Measurements from ENCODE around the gene LBX2.
A peak's percentile ranks its signal among the peaks of the same experiment; 100 is the strongest.

The LBX2 gene

DNA sequence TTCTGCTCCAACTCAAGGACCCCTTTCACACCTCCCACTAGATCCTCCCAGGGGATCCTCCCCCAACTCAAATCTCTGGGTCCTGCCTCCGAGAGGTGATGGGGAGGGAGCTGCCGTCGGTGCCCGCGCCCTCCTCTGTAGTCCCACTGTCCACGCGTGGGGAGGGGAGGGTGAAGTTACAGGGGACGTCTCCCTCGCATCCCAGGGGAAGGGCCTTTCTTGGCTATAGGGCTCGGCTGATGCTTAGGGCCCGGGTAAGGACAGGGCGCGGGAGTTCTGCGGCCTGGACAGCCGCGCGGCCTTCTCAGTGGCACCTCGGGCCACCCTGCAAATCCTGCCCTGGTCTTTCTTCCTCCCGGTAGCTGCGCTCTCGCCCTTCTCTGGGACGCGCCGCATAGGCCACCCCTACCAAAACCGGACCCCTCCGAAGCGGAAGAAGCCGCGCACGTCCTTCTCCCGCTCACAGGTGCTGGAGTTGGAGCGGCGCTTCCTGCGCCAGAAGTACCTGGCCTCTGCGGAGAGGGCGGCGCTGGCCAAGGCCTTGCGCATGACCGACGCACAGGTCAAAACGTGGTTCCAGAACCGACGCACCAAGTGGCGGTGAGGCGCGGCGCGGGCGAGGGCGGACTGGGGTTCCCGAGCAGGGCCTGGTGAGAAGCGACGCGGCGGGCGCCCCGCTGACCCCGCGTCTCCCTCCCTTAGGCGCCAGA is 16.0 kb upstream of the LBX2 start:
- H3K4me1 Mint-ChIP-seq (ENCODE audit: low read depth), result peaks cover 25% of the 10 kb centered on the region
- no peak overlapping the region for H3K27ac Mint-ChIP-seq
- H3K4me3 Mint-ChIP-seq, result peak overlapping the region; percentile 56
- peaks cover 82% of the 10 kb centered on the region for H3K27me3 Mint-ChIP-seq
- no peaks in the 10 kb centered on the region for H3K9me3 Mint-ChIP-seq
- H3K36me3 Mint-ChIP-seq (ENCODE audit: low read depth), result no peaks in the 10 kb centered on the region

DNA sequence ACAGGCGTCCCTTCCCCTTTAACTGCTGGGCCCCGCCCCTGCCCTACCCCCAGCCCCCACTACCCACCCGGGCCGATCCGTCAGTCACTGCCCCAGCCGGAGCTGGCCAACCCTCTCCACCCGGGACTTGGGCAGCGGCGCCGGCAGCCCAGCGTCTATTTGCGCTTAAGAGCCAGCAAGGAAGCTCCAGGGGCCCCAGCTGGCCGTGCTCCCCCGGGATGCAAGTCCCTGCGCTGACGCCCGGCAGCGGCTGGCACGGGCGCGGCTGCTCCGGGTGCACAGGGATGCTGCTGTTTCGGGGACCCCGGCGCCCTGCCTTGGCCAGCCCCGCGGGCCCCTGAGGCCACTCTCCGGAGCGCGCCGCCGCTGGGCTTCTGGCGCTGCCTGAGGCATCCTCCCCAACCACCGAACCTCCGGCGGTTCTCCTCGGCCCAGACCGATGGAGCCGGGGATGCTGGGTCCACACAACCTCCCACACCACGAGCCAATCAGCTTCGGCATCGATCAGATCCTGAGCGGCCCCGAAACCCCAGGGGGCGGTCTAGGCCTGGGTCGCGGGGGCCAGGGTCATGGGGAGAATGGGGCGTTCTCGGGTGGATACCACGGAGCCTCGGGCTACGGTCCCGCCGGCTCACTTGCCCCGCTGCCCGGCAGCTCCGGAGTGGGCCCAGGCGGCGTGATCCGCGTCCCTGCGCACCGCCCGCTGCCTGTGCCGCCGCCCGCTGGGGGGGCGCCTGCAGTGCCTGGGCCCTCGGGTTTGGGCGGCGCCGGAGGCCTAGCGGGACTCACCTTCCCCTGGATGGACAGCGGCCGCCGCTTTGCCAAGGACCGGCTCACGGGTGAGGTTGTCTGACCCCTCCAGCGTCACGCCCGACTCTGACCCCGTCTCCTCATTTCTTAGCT is 15.2 kb upstream of the LBX2 start, which contains the start of gene TLX2:
Gene TLX2 (plus strand): TSS at position 83 of the 903 bp plus-strand sequence. CDS start 357 bp downstream, at position 440.
- no peaks in the 10 kb centered on the region for H3K36me3 Mint-ChIP-seq (ENCODE audit: low read depth)
- H3K27me3 Mint-ChIP-seq, result peaks cover 79% of the 10 kb centered on the region
- H3K27ac Mint-ChIP-seq, result no peak within 1 kb of the TSS
- H3K4me3 Mint-ChIP-seq, result peak within 1 kb of the TSS; percentile 56
- H3K9me3 Mint-ChIP-seq, result no peaks in the 10 kb centered on the region
- H3K4me1 Mint-ChIP-seq (ENCODE audit: low read depth), result peaks cover 25% of the 10 kb centered on the region

DNA sequence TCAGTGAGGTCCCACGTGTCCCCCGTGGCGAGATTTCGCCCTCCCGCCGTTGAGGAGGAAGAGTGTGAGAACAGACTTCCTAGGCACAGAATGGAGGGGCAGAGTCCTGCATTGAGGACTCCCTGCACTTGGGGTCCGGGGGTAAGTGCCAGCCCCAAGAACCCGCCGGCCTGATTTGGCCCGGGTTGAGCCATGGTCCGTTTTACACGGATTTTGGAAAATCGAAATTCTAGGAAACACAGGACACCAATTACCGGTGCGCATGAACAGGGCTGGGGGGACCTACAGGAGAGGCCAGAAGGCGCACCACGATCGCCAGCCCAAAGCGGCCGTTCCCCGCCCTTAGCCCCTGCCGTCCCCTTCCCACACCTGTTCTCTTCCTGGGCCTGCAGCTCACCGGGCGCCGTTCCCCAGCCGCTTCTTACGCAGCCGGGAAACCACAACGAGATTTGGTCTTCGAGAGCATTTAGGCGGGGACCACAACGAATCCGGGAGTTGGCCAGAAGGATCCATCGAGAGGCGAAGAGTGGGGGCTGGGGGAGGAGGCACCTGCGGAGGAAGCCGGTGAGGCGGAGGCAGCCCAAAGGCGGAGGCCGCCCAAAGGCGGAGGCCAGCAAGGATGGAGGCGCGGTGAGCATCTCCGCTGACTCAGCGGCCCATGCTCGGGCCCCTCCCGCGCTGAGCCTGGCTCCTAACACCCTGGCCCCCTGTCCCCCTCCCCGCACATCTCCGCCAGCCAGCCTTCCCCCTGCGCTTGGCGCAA is 14.4 kb upstream of the LBX2 start:
- Mint-ChIP-seq H3K36me3 (ENCODE audit: low read depth) (no peaks in the 10 kb centered on the region), H3K27me3 (peaks cover 73% of the 10 kb centered on the region), H3K4me3 (peak overlapping the region; percentile 13), H3K4me1 (ENCODE audit: low read depth) (peaks cover 25% of the 10 kb centered on the region), H3K9me3 (no peaks in the 10 kb centered on the region), H3K27ac (no peak overlapping the region)

DNA sequence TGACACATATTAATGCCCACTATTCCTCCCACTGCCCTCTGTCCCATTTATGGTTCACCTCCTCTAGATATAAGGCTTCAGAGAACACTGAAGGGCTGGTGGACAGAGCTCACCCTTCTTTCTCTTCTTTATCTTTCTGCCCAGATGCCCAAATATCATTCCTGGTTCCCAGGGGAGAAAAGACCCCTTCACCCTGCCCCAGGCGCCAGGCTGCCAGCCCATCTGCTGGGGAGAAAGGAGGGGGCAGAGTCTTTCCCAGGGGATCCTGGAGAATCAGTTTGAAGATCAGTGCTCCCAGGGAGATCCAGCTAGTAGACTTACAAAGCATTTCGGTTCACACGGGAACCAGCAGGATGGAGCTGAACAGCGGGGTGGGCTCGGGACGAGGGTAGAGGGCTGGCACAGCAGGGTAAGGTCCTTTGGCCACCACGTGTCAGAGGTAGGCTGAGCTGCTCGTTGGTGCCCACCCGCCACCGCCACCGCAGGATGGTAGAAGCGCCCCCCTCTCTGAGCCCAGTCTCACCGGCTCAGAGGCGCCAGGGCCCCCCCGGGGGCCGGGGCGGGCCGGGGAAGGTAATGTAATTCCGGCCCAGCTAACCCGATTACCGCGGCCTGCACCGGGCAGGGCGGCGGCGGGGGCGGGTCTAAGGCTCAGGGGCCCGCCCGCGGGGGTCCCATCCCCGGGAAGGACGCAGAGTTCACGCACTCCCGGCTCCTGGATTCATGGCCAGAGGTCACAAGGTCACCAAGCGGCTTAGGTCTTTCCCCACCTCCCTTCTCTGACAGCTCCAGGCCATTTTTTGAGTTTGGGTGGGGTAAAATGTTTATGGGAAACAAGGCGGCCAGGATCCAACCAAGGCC is 13.6 kb upstream of the LBX2 start:
- H3K4me3 Mint-ChIP-seq, result no peak overlapping the region
- no peak overlapping the region for H3K27ac Mint-ChIP-seq
- H3K36me3 Mint-ChIP-seq (ENCODE audit: low read depth), result no peaks in the 10 kb centered on the region
- peaks cover 64% of the 10 kb centered on the region for H3K27me3 Mint-ChIP-seq
- no peaks in the 10 kb centered on the region for H3K9me3 Mint-ChIP-seq
- H3K4me1 Mint-ChIP-seq (ENCODE audit: low read depth), result peaks cover 32% of the 10 kb centered on the region

DNA sequence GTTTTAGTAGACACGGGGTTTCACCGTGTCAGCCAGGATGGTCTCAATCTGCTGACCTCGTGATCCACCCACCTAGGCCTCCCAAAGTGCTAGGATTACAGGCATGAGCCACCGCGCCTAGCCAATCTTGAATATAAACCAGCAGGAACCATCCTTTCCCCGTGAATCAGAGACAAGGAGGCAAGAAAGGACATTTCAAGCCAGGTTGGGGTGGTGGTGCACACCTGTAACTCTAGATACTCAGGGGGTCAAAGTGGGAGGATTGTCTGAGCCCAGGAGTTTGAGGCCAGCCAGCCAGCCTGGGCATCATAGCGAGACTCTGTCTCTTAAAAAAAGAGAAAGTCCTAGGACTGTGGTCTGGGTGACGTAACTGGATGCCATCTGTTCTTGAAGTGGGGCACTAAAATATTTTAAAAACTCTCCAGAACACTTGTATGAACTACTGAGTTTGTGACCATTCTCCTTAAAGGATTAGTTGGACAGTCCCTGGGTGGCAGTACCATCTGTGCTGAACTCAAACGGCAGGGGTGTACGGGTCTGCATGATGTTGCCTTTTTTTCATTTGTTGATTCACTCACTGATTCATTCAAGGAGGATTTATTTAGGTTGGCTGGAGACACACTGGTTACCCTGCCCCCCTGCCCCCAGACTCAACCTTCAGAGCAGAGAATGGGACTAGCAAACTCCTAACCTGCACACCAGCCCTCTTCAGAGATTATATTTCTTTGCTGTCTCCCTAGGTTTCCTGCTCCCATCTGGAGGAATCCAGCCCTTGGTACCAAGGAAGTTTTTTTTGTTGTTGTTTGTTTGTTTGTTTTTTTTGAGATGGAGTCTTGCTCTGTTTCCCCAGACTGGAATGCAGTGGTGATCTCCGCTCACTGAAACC is 11.9 kb upstream of the LBX2 start:
- H3K4me1 Mint-ChIP-seq (ENCODE audit: low read depth), result peaks cover 40% of the 10 kb centered on the region
- H3K27me3 Mint-ChIP-seq, result peaks cover 48% of the 10 kb centered on the region
- peaks cover 10% of the 10 kb centered on the region for H3K36me3 Mint-ChIP-seq (ENCODE audit: low read depth)
- no peak overlapping the region for H3K27ac Mint-ChIP-seq
- H3K9me3 Mint-ChIP-seq, result no peaks in the 10 kb centered on the region
- H3K4me3 Mint-ChIP-seq, result no peak overlapping the region

DNA sequence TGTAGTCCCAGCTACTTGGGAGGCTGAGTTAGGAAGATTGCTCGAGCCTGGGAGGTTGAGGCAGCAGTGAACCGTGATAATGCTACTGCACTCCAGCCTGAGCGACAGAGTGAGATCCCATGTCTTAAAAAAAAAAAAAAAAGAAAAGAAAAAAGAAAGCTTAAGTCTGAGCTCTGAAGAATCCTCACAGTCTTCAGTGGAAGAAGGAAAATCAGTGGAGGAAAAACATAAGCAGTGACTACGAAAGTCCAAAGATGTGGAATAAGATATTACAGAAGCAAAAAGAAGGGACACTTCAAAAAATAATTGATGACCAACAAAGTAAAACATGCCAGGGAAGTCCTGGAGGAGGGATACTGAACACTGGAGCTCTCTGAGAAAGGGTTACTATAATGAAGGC is 10.9 kb upstream of the LBX2 start:
- peaks cover 19% of the 10 kb centered on the region for H3K36me3 Mint-ChIP-seq (ENCODE audit: low read depth)

DNA sequence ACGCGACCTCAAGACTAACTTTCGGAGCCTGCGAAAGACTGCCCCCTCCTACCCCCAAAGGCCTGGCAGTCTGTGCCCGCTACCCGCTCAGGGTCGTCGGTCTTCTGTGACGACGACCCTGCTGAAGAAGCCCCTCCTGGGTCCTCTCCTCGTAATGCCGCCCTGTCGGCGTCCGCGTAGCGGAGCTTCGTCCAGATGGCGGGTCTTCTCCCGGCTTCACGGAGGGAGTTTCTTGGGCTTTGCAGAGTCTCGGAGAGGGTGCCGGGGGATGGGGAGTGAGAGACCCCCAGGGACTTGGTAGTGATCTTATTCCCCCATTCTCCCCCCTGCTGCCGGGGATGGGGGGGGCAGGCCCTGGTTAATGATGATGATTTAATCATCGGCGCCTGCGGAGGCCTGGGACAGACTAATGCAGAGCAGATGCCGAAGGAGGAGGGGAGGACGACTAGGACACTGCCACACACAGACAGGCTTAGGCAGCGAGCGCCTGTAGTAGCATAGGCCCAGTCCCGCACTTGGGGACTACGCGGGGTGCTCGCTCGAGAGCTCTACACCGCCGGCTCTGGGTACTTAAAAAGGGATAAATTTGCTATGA is 8.6 kb upstream of the LBX2 start:
- H3K27ac Mint-ChIP-seq, result peak overlapping the region; percentile 99
- H3K4me1 Mint-ChIP-seq (ENCODE audit: low read depth), result peaks cover 49% of the 10 kb centered on the region
- H3K4me3 Mint-ChIP-seq, result peak overlapping the region; percentile 98
- peaks cover 28% of the 10 kb centered on the region for H3K36me3 Mint-ChIP-seq (ENCODE audit: low read depth)
- no peaks in the 10 kb centered on the region for H3K9me3 Mint-ChIP-seq
- H3K27me3 Mint-ChIP-seq, result peaks cover 46% of the 10 kb centered on the region

More for the DNA sequence above, 10.9 kb upstream of the LBX2 start:
- H3K4me3 Mint-ChIP-seq, result no peak overlapping the region
- H3K27me3 Mint-ChIP-seq, result peaks cover 40% of the 10 kb centered on the region
- H3K4me1 Mint-ChIP-seq (ENCODE audit: low read depth), result peaks cover 39% of the 10 kb centered on the region
- H3K27ac Mint-ChIP-seq, result no peak overlapping the region
- no peaks in the 10 kb centered on the region for H3K9me3 Mint-ChIP-seq

DNA sequence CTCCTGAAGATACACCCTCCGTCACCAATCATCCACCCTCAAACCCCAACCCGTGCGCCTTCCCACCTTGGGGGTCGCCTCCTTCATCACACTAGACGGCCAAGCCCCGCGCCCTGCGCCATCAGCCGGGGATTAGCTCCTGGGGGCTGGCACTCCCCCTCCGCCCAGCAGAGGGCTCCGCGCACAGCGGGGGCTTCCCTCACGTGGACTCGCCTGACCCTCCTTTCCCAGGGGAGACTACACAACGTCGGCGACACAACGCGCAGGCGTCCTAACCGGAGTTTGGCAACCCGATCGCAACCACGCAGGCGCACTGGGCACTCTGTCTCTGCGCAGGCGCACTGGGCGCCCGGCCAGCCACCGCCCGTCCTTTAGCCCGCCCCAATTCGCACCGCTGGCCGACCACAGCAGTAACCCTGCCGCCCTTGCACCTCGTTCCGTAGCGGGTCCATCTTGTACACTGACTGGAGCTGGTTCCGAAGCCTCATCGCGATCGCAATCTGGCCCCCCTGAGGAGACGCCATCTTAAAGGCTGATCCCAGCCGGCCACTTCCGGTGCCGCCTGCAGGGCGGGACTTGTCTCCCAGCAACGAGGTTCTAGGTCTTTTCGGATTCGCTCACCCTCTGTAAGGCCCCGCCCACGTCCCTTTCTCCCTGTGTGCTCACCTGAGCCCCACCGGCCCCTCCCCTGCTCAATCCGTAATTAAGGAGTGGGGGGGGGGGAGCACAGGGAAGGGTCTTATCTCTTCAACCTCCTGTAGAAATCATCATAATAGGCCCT is 7.9 kb upstream of the LBX2 start, which contains the start of gene PCGF1:
Gene PCGF1 (minus strand): TSS at position 551 of the 781 bp plus-strand sequence. CDS start 27 bp downstream, at position 524.
- Mint-ChIP-seq H3K36me3 (ENCODE audit: low read depth) (peaks cover 28% of the 10 kb centered on the region), H3K9me3 (no peaks in the 10 kb centered on the region), H3K27me3 (peaks cover 43% of the 10 kb centered on the region), H3K4me1 (ENCODE audit: low read depth) (peaks cover 55% of the 10 kb centered on the region), H3K4me3 (peak within 1 kb of the TSS; percentile 98), H3K27ac (peak within 1 kb of the TSS; percentile 99)

DNA sequence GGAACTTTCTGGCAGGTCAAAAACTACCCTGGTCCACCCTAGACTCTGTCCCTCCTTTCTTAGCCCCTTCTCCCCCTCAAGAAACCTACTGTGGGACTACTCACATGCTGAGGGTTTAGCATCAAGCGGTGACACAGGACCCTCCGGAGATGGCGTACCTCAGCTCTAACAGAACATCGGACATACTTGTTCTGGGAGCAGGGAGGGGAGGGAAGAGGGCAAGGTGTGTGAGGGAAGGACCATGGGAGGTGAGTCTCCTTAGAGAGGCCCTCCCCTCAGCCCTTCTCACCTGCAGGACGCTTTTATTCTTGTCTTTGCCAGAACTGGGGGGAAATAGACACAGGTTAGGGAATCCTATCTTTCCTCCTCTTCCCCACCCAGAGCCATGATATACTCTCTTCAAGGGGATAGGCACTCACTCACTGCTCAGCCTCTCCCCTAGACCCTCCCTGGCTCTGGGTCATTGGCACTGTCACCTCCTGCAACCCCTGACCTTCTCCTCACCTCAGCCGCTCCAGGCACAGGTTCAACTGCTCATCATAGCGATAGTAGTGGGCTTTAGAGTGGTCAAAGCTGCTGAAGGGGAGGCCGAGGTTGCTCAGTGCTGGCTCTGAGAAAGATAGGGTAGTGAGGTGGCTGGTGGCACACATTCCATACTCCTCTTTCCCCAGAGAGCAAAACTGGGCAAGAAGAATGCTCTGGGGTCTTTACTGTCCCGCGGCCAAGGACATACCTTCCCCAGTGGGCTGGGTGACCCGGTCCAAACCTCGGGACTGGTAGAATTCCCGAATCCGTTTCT is 6.2 kb upstream of the LBX2 start:
- H3K36me3 Mint-ChIP-seq (ENCODE audit: low read depth), result peaks cover 28% of the 10 kb centered on the region
- H3K27me3 Mint-ChIP-seq, result peaks cover 44% of the 10 kb centered on the region
- H3K27ac Mint-ChIP-seq, result no peak overlapping the region
- H3K4me3 Mint-ChIP-seq, result peak overlapping the region; percentile 28
- H3K4me1 Mint-ChIP-seq (ENCODE audit: low read depth), result peaks cover 65% of the 10 kb centered on the region
- H3K9me3 Mint-ChIP-seq, result no peaks in the 10 kb centered on the region

DNA sequence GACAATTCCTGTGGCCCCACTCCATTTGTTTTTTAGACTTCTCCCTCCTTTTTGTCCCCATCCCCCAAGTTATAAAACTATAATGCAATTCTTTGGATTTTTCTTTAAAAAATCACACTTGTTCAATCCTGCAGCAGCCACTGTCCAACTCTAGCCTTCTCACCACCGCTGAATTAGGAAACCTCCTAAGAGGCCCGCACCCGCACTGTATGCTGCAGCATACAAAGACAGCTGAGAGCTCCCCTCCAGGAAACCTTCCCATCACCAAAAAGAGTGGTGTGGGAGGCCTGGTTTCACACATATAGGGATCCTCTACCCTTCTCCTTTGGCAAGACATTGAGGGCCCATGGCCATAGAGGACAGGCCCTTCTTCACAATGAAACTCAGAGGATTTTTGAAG is 5.2 kb upstream of the LBX2 start:
- H3K27me3 Mint-ChIP-seq, result peaks cover 48% of the 10 kb centered on the region
- peaks cover 72% of the 10 kb centered on the region for H3K4me1 Mint-ChIP-seq (ENCODE audit: low read depth)
- H3K4me3 Mint-ChIP-seq, result peak overlapping the region; percentile 31
- peaks cover 28% of the 10 kb centered on the region for H3K36me3 Mint-ChIP-seq (ENCODE audit: low read depth)
- H3K27ac Mint-ChIP-seq, result no peak overlapping the region
- H3K9me3 Mint-ChIP-seq, result no peaks in the 10 kb centered on the region

DNA sequence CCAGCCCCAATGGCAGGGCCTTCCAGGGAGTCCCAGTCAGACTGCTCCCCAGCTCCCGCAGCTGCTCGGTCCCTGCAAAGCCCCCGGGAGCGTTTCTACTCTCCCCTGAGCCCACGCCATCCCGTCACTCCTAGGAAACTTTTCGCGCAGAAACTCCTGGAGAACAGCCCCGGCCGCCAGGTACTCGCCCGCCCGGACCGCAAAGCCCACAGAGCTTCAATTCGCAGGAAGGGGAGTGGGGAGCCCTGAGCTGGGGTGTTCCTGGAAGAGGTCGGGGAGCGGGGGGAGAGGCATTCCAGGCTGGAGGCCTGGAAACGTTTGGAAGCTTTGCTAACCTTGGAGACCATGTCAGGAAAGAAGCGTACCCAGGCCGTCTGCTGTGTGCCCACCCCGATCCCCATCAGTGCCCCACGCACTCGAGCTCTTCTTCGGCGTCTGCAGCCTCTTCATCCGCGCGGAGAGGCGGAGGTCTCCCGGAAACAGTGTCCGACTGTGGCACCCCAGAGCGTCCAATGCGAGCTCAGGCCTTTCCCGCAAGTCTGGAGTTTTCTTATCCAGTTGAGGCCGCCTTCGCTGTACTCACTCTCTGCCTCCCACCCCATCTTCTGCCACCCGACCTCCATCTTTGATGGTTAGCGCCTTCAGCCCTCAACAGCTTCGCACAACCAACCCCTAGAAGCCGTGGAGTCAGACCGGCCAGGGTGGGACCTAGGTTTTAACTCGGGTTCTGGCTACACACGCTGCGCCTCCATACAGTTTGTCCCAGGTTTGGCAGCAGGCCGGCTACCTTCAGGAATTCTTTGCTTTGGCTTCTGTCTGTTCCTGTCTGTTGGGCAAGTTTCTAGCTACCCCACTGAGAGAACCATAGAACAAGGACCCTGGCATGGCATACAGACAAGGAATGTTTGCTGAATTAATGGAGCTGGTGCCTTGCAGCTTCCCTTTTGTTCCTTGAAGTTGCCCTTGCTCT is 4.4 kb upstream of the LBX2 start:
- H3K9me3 Mint-ChIP-seq, result no peaks in the 10 kb centered on the region
- peaks cover 28% of the 10 kb centered on the region for H3K36me3 Mint-ChIP-seq (ENCODE audit: low read depth)
- peaks cover 51% of the 10 kb centered on the region for H3K27me3 Mint-ChIP-seq
- peaks cover 77% of the 10 kb centered on the region for H3K4me1 Mint-ChIP-seq (ENCODE audit: low read depth)
- no peak overlapping the region for H3K27ac Mint-ChIP-seq
- peak overlapping the region; percentile 73 for H3K4me3 Mint-ChIP-seq
